HG02840 (cell line): ENCODE results near the gene PDSS2.
"Not testable (repeated sequence)": the region's sequence is repeated elsewhere in the genome, so short reads cannot be mapped to it uniquely, and the experiment has no call there.

Experiments used
- ATAC-seq: cut with Tn5 transposase; IDR thresholded peaks from one replicate; pipeline ENCODE4 v1.9.1; 2021; ENCODE audit warnings: mild to moderate bottlenecking, moderate library complexity, moderate number of reproducible peaks; ENCODE audit not compliant: unreplicated experiment, low FRiP score

Gene PDSS2

DNA sequence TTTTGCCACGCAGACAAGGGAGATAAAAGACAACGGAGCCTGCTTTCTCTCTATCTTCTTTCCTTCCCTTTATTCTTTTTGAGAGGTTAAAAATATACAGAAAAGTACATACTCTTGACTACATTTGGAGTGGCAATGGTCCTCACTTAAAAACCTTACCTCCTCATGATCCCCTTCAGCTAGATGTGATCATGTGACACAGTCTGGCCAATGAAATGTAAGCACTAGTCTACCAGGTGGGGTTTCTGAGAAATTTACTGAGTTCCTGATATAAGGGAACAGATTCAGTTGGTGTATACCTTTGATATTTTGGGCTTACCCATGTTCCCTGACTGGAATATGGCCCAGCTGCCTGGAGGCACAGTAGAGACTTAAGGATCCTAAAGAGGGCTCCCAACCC lies 178.6 kb downstream of the PDSS2 start:
- no peak for ATAC-seq

DNA sequence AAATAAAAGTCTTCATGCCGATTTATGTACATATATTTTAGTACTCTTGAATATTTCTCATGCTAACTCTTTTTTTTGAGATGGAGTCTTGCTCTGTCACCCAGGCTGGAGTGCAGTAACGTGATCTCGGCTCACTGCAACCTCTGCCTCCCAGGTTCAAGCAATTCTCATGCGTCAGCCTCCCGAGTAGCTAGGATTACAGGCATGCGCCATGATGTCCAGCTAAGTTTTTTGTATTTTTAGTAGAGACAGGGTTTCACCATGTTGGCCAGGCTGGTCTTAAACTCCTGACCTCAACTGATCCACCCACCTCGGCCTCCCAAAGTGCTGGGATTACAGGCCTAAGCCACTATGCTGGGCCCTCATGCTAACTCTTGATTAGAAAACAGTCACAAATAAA lies 179.4 kb downstream of the PDSS2 start:
- ATAC-seq, result not testable (repeated sequence)

DNA sequence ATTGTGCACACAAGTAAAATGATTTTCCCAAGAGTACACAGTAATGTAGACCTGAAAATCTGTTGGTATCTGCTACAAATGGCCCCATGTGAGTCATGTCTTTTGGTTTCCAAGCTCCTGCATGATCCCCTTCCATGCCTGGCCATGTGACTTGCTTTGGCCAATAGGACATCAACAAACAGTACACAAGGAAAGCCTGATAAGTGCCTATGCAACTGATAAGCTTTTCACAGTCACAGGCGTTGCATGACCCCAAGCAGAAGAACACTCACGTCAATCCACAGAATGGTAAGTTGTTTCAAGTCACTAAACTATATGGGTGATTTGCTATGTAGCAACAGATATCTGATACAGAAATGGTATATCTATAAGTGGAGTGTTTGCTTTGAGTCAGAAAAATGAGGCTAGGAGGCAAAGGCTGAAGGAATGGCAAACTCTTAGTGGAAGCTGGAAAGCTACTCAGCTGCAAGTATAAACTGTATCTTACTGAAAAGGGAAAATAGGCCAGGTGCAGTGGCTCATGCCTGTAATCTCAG lies 184.0 kb downstream of the PDSS2 start:
- ATAC-seq, result no peak

DNA sequence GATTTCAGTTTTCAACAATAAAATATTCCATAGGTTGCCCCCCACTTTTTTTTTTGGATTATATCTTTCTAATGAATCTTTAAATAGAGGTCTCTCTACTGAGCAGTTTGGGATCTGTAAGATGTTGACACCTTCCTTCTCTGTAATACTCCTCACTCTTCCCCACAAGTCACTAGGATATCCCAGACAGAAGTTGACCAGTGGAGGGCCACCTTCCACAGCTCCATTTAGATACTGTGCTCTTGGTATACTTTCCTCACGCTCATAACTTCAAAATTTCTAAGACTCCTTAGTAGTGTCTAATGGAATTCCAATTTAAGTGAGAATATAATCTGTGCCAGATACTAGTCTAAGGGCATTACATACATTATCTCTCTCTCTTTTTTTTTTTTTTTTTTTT lies 185.1 kb downstream of the PDSS2 start:
- ATAC-seq, result no peak

DNA sequence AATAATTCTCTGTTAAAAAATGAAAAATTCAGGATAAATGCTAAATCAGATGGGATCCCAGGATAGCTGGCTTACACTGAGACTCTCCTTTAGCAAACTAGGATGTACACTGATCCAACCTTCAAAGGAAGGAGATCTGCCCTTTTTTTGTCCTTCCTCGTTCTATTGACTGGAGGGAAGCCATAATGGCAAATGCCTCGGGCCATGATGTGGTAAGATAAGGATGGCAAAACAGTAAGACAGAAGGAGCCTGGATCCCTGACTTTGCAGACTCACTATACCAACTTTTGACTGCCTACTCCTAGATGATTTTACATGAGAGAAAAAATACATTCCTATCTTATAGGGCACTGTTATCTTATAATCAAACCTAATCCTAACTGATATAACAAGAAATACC lies 187.1 kb downstream of the PDSS2 start:
- no peak for ATAC-seq

DNA sequence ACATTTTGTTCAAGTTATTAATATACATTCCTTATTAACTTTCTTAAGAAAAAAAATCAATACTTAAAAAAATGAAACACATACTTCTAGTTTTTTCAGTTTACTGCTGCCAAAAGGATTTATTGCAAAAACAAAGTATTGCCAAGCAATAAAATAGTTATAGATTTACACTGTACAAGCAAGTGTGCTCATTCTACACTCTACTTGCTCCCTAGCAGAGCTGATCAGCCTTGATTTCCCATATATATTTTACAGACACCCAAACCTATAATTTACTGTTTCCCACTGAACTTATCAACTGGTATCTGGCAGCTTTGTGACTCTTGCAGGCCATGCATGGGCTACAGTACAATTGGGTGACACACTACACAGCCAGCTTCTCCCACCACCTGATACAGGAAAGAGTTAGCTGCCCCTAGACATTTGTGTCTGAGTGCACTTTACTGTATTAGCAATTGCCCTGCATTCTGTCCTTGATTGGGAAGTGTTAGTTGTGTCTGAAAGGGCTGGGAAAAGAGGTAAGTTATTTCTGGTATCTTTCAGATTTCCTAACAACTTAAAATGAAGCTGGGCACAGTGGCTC lies 188.1 kb downstream of the PDSS2 start:
- no peak for ATAC-seq

DNA sequence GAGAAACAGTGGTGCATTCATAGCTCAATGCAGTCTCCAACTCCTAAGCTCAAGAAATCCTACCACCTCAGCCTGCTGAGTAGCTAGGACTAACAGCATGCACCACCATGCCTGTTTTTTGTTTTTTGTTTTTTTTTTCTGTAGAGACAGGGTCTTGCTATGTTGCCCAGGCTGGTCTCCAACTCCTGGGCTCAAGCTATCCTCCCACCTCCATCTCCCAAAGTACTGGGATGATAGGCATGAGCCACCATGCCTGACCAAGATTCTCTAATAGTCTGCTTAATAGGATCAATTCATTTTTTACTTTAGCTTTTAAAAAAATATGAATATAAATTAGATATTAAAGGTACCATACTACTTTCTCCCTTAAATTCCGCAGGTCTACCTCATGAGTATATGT lies 191.7 kb downstream of the PDSS2 start:
- no peak for ATAC-seq

DNA sequence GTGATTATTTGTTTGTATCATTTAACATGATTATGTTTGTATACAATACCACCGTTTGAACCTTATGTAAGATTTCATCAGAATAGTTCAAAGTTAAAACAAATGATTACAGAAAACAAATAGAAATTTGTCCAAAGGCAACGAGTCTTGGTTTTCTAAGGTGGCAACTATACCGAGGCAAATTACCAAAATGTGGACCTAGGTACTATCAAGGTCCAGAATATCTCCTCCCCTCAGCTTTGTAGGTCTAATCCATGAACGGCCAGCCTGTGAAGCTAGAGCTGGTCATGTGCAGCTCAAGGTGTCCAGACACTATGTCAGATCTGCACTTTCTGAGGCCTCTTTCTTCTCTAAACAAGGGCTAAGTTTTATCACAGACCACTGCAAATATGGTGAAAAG lies 192.4 kb downstream of the PDSS2 start:
- ATAC-seq, result no peak

DNA sequence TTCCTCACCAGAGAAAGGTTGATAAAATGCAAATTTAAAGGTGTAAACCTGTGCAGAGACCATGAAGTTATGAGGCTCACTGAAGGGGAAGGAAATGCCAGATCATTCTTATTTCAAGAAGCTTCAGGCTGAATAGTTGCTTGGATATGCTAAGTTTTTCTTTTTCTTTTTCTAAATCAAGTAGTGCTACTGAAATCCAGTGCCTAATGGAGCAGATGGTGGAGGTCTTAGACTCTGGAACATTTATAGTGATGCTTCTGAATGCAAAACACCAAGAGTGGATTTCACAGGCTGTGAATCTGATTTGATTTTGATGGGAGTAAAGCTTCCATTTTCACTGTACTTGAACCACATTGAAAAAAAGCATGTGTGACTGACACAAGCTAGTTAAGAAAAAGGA lies 192.8 kb downstream of the PDSS2 start:
- no peak for ATAC-seq

DNA sequence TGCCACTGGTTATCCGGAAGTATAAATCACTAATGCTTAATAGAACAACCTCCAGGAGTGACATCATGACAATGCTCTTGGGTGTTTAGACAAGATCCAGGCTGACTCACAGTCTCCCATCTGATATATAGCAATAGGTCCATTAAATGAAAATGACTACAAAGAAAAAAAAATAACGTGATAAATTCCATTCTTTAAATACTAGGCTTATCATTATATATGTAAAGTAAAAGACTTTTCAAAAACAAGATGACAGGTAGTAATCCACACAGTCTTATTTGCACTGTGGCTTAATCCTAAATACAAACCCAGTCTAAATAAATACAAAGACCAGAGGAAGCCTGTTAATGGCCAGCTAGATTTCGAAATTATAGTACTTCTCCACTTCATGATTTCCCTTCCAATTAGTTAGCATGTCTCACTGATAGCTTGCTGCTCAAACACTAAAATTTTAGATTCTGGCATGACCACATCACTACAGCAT lies 195.0 kb downstream of the PDSS2 start:
- ATAC-seq, result no peak

DNA sequence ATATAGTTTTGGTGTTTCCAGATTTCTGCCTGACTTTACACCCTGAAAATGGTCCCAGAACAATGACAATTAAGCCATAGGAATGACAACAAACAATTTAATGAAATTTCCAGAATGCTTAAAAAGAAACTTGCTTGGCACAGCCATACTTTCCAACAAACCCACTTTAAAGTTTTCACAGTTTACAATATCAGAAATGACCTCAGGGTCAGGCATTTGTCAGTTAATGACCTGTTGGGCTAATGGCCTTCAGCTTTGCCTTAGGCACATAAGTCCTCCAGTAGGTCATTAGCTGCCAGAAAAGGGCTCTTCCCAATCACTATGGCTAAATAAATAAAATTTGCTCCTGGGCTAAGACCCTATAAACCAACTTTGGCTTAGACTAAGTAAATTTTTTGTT lies 199.4 kb downstream of the PDSS2 start:
- no peak for ATAC-seq

DNA sequence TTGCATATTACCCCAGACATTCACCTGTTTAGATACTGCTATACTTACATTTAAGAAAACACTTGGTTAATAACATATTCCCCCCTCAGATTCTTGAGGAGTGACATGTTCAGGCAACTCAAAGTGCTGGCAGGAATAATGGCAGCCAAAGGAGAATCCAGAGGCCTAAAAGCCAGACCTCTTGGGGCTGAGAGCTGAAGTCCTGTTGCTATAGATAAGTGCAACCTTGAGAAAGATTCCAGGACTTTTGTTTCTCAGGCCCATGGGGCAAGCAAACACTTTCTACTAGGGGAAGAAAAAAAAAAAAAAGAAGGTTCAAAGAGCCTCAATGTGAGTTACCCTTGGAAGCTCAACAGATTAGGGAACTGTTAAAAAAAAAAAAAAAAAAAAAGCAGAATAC lies 211.2 kb downstream of the PDSS2 start:
- ATAC-seq, result no peak

DNA sequence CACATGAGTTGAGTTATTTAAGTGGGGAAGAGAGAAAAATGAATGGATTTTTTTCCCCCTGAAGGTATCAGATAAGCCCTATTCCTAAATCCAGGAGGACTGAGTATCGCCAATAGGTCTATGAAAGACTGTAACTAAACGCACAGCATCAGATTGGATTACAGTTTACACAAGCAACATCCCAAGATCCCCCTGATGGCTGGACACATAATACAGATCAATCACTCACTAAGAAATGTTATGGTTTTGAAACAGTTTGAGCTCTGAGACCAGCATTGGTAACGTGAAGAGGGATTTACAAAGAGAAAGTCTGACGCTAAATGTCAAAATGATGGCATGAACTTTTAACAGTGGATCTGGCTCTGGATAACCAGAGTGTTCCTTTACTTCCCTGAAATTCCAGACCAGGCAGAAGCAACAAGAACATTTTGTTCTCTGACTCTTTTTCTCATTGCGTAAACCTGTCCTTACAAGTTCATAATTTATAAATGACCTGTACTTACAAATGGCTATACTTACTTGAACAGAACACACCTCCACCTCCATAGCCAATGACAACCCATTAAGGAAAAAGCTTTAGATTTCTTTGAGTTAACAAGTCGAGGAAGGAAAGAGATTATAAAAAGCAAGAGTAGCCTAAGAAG lies 212.3 kb downstream of the PDSS2 start:
- ATAC-seq, result no peak

DNA sequence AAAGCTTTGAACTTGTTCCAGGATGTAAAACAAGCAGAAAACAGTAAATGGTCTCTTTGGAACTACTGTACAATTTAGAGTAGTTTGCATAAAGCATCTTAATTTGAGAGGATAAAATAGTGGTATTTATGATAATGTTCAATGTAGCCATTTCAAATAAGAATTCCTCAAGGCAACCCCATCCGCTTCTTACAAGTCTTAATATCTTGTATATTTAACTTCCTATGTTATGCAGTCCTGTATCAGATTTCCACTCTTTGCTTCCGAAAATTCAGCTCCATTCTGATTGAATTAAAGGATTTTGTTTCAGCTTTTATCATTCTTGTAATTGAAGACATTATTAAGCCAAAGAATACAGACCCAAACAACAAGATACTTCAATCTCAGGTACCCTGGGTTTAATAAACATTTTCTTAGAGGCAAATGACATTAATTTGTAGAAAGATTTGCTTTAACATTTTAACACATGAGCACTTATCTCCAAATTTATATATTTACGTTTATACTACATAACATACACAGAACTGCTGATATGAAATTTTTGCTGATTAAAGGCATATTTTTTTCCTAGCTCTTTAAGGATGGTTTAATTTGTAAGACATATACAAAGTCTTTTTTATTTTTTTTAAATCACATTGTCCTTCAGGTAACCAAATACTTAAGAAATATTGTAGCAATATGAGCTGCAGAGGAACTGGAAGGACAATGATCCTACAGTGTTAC lies 213.0 kb downstream of the PDSS2 start:
- ATAC-seq, result no peak

DNA sequence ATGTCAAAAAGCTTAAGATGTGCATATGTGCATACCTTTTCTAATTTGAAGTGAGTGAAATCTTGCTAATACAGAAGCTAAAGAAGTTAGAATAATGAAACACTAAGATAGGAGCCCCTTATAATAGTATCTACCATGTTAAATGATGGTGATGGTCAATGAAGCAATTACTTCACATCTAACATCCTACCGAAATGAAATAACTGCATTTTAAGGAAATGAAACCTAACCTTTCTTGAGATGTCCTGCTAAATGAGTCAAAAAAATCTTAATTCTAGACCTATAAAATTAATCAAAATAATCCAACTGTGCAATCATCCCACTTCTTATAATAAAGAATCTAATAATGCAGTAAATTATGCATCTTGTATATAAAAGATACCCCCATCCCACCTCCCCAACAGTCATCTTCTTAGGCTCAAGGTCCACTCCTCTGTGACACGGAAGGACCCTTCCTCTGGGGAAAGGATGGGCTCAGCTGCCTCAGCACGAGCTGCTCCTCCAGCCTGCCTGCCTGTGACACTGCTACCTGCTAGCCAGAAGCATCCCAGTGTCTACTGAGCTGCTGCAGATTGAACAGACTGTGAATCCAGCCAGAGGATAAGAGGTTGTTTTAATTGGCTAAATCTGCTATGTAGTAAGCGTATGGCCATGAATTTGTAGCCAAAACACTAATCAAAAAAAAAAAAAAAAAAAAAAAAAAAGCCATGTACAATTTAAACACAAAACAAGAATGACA lies 214.5 kb downstream of the PDSS2 start:
- ATAC-seq, result no peak

DNA sequence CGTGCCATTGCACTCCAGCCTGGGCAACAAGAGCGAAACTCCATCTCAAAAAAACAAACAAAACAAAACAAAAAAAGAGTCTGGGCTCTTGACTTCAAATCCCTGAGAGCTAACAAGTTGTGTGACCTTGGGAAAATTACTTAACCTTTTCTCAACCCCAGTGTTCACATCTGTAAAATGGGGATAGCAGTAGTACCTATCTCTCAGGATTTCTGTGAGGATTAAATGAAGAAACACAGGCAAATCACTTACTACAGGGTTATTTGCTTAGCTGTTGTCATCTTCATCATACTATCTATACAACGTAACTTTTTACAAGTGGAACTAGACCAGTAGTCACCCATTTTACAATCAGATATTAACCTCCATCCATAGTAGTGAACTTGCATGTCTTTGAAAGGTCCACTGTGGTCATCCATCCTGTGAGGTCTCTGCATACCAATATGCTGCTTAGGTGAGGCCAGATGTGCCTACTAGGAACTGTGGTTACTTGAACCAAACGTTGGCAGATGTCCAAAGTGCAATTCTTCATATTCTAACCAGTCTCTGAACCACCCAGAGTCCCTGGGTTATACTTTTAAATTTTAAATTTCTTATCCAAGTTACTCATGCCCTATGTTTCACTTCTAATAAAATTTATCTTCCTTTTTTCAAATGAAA lies 215.2 kb downstream of the PDSS2 start:
- ATAC-seq, result no peak

DNA sequence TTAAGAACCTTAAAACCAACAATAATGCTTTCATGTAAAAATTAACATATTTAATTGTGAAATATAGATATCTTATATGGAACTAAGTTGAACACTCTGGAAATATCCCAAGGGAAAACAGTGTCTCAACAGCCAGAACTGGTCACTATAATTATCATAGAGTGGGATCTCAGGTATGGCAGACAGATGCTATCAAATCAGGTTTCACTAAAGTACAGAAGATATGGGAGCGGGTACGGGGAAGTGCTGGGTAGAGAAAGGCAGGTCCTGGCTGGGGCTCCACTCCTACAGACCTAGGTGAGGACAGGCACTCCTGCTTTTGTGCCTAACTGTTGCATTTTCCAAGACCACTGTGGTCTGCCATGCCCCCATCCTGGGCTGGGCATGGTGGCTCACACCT lies 215.9 kb downstream of the PDSS2 start:
- ATAC-seq, result no peak

DNA sequence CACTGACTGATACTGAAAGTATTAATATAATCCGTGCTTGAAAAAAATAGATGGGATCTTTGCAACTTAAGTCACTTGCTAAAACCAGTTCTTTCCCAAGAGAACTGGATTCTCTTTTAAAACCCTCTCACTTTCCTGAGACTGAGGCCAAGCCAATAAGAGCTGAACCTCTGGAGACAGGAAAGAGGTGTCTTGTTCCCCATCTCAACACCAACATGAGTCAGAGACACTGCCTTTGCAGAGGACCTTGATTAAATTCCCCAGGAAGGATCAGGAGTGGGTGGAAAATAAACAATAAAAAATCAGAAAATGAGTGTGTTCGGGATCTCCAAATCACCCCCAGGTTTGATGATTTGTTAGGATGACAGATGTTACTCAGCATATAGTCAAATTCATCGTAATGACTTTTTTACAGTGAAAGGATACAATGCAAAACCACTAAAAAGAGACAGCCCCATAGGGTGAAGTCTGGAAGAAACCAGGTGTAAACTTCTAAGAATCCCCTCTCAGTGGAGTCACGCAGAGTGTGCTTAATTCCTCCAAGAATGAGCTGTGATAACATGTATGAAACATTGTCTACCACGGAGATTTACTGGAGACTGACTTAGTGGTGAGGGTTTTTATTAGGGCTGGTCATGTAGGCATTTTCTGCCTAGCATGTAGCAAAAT lies 221.2 kb downstream of the PDSS2 start:
- ATAC-seq, result no peak

DNA sequence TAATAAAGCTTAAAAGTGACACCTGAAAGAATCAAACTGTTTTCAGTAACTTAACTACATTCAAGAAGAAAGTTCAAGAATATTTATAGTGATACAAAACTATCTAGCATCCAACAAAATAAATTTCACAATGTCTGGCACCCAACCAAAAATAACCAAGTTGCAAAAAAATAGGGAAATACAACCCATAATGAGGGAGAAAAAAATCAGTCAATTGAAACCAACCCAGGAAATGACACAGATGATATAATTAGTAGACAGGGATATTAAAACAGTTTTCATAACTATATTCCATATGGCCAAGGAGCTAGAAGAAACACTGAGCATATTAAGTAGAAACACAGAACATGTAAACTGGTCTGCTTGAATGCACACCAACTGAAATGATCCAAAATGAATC lies 223.9 kb downstream of the PDSS2 start:
- ATAC-seq, result no peak

DNA sequence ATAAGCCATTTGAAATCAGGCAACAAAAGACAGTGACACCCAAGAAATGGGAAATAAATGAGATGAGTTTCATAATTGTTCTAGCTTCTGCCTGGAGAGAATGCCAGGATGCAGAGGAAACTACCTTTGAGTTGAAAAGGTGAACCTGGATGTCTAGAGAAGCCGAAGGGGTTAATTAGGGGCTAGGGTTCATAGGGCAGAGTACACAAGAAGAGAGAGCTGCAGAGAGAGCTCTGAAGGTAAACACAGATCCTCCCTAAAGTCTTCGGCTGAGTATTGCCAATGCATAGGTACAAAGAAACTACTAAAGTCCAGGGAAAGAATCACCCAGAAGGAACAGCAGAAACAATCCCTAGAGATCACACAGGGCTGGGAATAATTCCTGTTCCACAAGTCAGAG lies 224.4 kb downstream of the PDSS2 start:
- ATAC-seq, result no peak
